ENCODE results near the gene CSNK2A3. TPM values are rescaled to one million over a fixed set of nuclear protein-coding genes. Genes with fewer than 3 reads are reported as not detected.

Gene CSNK2A3
- total RNA-seq, 2 experiments from 2014 or later = 3.3 to 3.6 TPM

- Mint-ChIP-seq H3K9me3 (ENCODE audit: insufficient read depth) (no peaks in the 10 kb centered on the region), H3K4me3 (no peak overlapping the region), H3K27me3 (ENCODE audit: low read depth) (peaks cover 2% of the 10 kb centered on the region), H3K36me3 (ENCODE audit: low read depth) (no peaks in the 10 kb centered on the region), H3K4me1 (ENCODE audit: low read depth) (no peaks in the 10 kb centered on the region), H3K27ac (no peak overlapping the region)
- POLR2A ChIA-PET = no interaction called here
- CTCF ChIA-PET = no interaction called here
- DNase-seq (no peak), ATAC-seq (no peak)
These were observed 37.2 kb upstream of the CSNK2A3 start for GRCh38 chr11:11390068-11390771.

DNA sequence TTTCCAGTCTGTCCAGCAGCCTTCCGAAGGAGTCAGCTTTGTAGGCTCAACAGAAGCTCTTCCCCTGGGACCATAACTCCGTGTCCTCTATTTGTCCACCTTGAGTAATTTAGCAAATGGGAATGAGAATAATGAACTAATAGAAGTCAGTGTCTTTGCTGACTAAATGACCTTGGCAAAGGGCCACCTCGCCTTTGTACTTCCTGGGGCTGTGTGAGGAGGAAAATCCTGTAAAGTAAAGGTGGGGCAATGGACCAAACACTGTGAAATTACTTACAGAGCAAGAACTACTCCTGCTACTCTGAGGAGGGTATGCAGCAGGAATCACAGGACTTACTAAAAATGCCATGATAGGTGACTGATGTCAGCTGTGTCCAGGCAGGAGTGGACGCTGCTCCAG lies 36.2 kb upstream of the CSNK2A3 start:
- H3K9me3 Mint-ChIP-seq (ENCODE audit: insufficient read depth) = no peaks in the 10 kb centered on the region
- no peak for DNase-seq
- H3K4me3 Mint-ChIP-seq = no peak overlapping the region
- ATAC-seq = no peak
- H3K4me1 Mint-ChIP-seq (ENCODE audit: low read depth) = no peaks in the 10 kb centered on the region
- H3K27ac Mint-ChIP-seq = no peak overlapping the region
- peaks cover 2% of the 10 kb centered on the region for H3K27me3 Mint-ChIP-seq (ENCODE audit: low read depth)
- POLR2A ChIA-PET = no interaction called here
- no peaks in the 10 kb centered on the region for H3K36me3 Mint-ChIP-seq (ENCODE audit: low read depth)
- CTCF ChIA-PET = no interaction called here

DNA sequence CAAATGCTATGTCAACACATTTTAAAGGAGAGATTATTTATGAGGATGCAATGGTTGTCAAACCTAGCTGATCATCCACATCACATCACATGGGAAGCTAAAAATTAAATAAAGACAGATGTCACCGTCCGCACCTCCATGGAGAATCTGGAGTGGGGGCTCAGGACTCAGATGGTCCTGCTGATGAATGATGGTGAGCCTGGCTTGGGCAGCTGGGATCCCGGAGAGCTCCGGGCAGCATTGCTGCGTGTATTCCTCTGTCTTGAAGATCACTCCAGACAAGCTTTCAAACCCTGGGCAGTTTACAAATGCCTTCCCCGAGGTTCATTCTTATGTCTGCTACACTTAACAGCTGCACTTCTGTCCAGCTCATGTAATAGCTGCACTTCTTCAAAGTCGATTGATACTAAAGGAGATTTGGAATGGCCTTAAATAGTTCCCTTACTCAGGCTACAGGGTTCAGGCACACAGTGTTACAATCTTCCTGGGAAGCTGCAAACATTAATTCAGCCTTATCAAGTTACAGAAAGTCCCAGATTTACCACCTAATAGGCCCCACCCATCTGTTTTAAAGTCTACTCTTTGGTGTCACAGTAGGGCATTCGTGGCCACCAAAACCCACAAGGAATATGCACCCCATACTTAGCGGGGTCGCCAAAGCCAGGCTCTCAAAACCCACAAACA lies 34.7 kb upstream of the CSNK2A3 start:
- ChIA-PET POLR2A (no interaction called here), CTCF (no interaction called here)
- Mint-ChIP-seq H3K9me3 (ENCODE audit: insufficient read depth) (no peaks in the 10 kb centered on the region), H3K27ac (no peak overlapping the region), H3K4me3 (no peak overlapping the region), H3K27me3 (ENCODE audit: low read depth) (peaks cover 2% of the 10 kb centered on the region), H3K4me1 (ENCODE audit: low read depth) (no peaks in the 10 kb centered on the region), H3K36me3 (ENCODE audit: low read depth) (no peaks in the 10 kb centered on the region)
- no peak for DNase-seq
- ATAC-seq = no peak

DNA sequence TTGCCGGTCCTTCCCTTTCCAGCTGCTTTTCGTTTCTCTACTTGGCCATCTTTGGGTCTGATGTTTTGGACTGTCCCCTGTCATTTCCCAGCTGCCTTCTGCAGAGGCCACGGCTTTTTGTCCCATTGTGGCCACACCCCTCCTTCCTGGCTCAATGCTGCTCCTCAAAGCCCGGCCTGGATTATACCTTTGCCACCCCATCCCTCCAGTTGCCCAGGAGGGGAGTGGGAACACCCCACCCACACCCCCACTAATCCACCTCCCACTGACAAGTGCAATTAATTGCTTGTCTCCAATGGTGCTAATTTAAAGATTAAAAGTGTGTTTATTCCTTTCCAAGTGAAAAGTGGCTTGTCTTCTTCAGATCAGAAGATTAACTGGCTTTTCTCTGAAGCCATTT lies 34.2 kb upstream of the CSNK2A3 start:
- Mint-ChIP-seq H3K4me3 (no peak overlapping the region), H3K36me3 (ENCODE audit: low read depth) (no peaks in the 10 kb centered on the region), H3K4me1 (ENCODE audit: low read depth) (no peaks in the 10 kb centered on the region), H3K27me3 (ENCODE audit: low read depth) (peaks cover 2% of the 10 kb centered on the region), H3K27ac (no peak overlapping the region), H3K9me3 (ENCODE audit: insufficient read depth) (no peaks in the 10 kb centered on the region)
- DNase-seq (no peak), ATAC-seq (no peak)
- POLR2A ChIA-PET = interaction anchor here (0.9 kb wide), 1 partner anchor 176 kb away, joined by 3 read pairs; no protein-coding TSS in a partner anchor
- CTCF ChIA-PET = no interaction called here

DNA sequence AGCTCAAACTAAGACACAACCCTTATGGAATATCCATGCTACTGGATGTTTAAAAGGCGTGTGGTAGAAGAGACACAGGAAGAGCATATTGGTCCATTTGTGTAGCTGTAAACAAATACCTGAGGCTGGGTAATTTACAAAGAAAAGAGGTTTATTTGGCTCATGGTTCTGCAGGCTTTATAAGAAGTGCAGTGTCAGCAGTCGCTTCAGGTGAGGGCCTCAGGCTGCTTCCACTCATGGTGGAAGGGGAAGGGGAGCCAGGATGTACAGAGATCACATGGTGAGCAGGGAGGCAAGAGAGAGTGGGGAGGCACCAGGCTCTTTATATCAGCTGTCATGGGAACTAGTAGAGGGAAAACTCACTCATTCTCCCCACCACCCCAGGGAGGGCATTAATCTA lies 31.8 kb upstream of the CSNK2A3 start:
- H3K27ac Mint-ChIP-seq = no peak overlapping the region
- no peak for ATAC-seq
- DNase-seq = no peak
- H3K27me3 Mint-ChIP-seq (ENCODE audit: low read depth) = peaks cover 2% of the 10 kb centered on the region
- ChIA-PET POLR2A (no interaction called here), CTCF (no interaction called here)
- no peaks in the 10 kb centered on the region for H3K4me1 Mint-ChIP-seq (ENCODE audit: low read depth)
- no peak overlapping the region for H3K4me3 Mint-ChIP-seq
- no peaks in the 10 kb centered on the region for H3K36me3 Mint-ChIP-seq (ENCODE audit: low read depth)
- H3K9me3 Mint-ChIP-seq (ENCODE audit: insufficient read depth) = no peaks in the 10 kb centered on the region

DNA sequence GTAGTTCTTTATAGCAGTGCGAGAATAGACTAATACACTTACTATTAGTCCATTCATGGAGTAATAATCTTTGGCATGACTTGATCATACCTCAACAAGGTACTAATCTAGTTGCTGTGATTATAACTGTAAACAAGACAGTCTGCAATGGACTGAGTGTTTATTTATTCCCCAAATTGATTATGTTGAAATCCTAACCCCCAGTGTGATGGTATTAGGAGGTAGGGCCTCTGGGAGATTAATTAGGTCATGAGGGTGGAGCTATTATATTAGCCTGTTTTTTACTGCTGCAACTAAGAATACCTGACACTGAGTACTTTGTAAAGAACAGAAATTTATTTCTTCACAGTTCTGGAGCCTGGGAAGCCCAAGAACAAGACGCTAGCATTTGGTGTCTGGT lies 30.9 kb upstream of the CSNK2A3 start:
- ATAC-seq (no peak), DNase-seq (no peak)
- Mint-ChIP-seq H3K9me3 (ENCODE audit: insufficient read depth) (no peaks in the 10 kb centered on the region), H3K4me1 (ENCODE audit: low read depth) (no peaks in the 10 kb centered on the region), H3K4me3 (no peak overlapping the region), H3K36me3 (ENCODE audit: low read depth) (no peaks in the 10 kb centered on the region), H3K27me3 (ENCODE audit: low read depth) (peaks cover 2% of the 10 kb centered on the region), H3K27ac (no peak overlapping the region)
- POLR2A ChIA-PET = no interaction called here
- CTCF ChIA-PET = no interaction called here

DNA sequence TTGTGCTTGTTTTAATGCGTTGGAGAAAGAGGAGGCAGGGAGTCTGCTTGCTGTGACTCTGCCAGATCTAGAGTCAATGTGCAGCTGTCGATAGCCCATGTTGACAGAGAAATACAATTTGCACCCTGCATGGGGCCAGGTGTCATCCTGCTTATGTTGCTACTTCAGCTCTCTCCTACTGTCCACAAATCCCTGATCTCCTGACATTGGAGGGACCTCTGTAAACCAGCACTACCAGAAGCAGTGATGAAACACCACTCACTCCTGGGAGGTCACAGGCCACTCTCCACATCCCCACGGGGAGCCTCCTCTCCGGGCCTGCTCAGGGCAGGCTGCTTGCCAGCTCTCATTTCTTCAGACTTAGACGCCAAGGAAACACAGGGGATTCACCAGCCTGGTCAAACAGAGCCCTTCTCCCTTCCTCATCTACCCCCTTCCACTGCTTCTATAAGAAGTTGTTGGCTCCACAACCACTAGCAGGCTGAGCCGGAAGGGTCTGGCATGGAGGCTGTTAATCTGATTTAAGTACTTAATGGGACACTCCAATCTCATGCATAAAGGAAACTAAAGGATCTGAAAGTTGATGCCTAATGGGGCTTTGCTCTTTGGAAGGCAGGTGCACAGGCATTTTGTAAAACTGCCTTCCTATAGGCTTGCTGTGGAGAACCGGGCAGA lies 29.9 kb upstream of the CSNK2A3 start:
- Mint-ChIP-seq H3K27me3 (ENCODE audit: low read depth) (peaks cover 2% of the 10 kb centered on the region), H3K27ac (no peak overlapping the region), H3K9me3 (ENCODE audit: insufficient read depth) (no peaks in the 10 kb centered on the region), H3K36me3 (ENCODE audit: low read depth) (no peaks in the 10 kb centered on the region), H3K4me1 (ENCODE audit: low read depth) (no peaks in the 10 kb centered on the region), H3K4me3 (no peak overlapping the region)
- ChIA-PET CTCF (interaction anchor here (1.7 kb wide), 1 partner anchor 355 kb away, joined by 4 read pairs; no protein-coding TSS in a partner anchor), POLR2A (no interaction called here)
- ATAC-seq (no peak), DNase-seq (no peak)

GRCh38 chr11:11381471-11382105 lies 28.5 kb upstream of the CSNK2A3 start:
- Mint-ChIP-seq H3K9me3 (ENCODE audit: insufficient read depth) (no peaks in the 10 kb centered on the region), H3K36me3 (ENCODE audit: low read depth) (no peaks in the 10 kb centered on the region), H3K27ac (no peak overlapping the region), H3K27me3 (ENCODE audit: low read depth) (peaks cover 2% of the 10 kb centered on the region), H3K4me3 (no peak overlapping the region), H3K4me1 (ENCODE audit: low read depth) (no peaks in the 10 kb centered on the region)
- CTCF ChIA-PET = interaction anchor here (1.7 kb wide), 1 partner anchor 353 kb away, joined by 4 read pairs; no protein-coding TSS in a partner anchor
- DNase-seq (no peak), ATAC-seq (no peak)
- POLR2A ChIA-PET = no interaction called here

DNA sequence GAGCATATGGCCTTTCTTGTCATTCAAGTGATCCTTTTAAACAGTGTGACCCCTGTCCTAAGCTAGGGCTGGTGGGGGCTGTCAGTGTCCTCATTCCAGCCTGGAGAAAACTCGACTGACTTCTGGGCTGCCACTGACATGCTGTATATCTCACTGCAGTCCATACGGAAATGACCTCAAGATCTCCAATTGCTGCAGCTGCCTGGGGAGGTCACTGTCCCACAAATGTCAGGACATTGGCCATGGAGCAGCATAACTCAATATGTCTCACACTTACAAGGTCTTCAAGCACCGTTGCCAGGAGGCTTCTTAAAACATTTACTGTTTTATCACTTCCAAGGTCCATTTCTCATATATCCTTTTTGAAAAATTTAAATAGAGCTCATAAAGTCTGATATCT lies 27.8 kb upstream of the CSNK2A3 start:
- Mint-ChIP-seq H3K4me1 (ENCODE audit: low read depth) (no peaks in the 10 kb centered on the region), H3K9me3 (ENCODE audit: insufficient read depth) (no peaks in the 10 kb centered on the region), H3K27me3 (ENCODE audit: low read depth) (no peaks in the 10 kb centered on the region), H3K36me3 (ENCODE audit: low read depth) (no peaks in the 10 kb centered on the region), H3K4me3 (no peak overlapping the region), H3K27ac (no peak overlapping the region)
- DNase-seq = no peak
- no peak for ATAC-seq
- ChIA-PET POLR2A (no interaction called here), CTCF (no interaction called here)

DNA sequence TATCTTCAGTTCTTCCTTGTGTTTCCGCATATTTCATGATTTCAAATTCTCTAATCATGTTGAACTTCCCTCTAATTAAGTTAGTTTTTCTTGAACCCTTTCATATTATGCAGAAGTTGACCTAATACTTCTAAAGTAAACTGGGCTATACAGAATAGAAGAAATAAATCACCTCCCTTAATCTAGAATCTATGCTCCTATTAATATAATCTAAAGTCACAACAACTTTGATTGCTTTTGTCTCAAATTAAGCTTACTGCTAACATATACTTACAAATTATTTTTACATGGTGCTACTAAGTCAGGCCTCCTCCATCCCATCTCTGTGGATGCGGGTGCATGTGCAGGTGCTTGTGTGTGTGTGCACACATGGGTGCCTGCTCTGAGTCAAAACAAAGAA lies 27.3 kb upstream of the CSNK2A3 start:
- Mint-ChIP-seq H3K4me1 (ENCODE audit: low read depth) (no peaks in the 10 kb centered on the region), H3K27me3 (ENCODE audit: low read depth) (no peaks in the 10 kb centered on the region), H3K9me3 (ENCODE audit: insufficient read depth) (no peaks in the 10 kb centered on the region), H3K27ac (no peak overlapping the region), H3K4me3 (no peak overlapping the region), H3K36me3 (ENCODE audit: low read depth) (no peaks in the 10 kb centered on the region)
- ATAC-seq = no peak
- no peak for DNase-seq
- POLR2A ChIA-PET = no interaction called here
- CTCF ChIA-PET = no interaction called here

DNA sequence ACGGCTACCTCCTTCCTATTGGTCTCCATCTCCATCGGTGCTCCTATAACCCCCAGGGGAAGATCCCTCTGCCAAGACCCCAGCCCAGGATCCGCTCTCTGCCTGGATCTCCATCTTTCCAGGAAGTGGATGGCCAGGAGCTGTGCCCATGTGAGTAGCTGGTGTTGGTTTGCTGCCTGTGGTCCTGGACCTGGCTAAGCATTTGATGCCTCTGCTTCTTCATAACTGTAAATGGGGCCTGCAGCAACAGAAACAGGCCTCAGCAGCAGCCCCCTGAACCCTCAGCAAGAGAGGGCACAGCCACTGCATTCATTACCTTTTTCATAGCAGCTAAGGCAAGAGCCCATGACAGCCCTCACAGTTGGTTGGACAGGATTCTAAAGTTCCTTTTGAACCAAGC lies 26.6 kb upstream of the CSNK2A3 start:
- Mint-ChIP-seq H3K27ac (no peak overlapping the region), H3K4me3 (no peak overlapping the region), H3K27me3 (ENCODE audit: low read depth) (no peaks in the 10 kb centered on the region), H3K4me1 (ENCODE audit: low read depth) (no peaks in the 10 kb centered on the region), H3K9me3 (ENCODE audit: insufficient read depth) (no peaks in the 10 kb centered on the region), H3K36me3 (ENCODE audit: low read depth) (no peaks in the 10 kb centered on the region)
- POLR2A ChIA-PET = no interaction called here
- DNase-seq = no peak
- no peak for ATAC-seq
- CTCF ChIA-PET = no interaction called here
